Measurements from ENCODE around the gene PRRT2. TPM values are rescaled to one million over a fixed set of nuclear protein-coding genes. Genes with fewer than 3 reads are reported as not detected.

PRRT2 gene
- total RNA-seq, 4 donors from 2014 or later = 1.1 to 6.8 (median 3.7) TPM; not detected in 1

DNA sequence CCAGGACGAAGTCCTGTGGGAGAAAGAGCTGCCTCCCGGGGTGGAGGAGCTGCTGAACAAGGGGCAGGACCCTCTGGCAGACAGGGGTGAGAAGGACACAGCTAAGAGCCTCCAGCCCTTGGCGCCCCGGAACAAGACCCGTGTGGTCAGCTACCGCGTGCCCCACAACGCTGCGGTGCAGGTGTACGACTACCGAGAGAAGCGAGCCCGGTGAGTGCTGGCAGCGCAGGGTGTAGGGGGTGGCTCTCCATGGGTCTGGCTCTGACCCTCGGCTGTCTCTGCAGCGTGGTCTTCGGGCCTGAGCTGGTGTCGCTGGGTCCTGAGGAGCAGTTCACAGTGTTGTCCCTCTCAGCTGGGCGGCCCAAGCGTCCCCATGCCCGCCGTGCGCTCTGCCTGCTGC lies 29.6 kb downstream of the PRRT2 start:
- H3K27ac ChIP-seq = no peak overlapping the region
- no peaks in the 10 kb centered on the region for H3K27me3 ChIP-seq
- WGBS = 93% methylated on average over 20 of the region's 23 CpGs
- H3K9me3 ChIP-seq = no peaks in the 10 kb centered on the region
- H3K36me3 ChIP-seq = peaks cover 90% of the 10 kb centered on the region
- TF ChIP-seq, protein P1, sequence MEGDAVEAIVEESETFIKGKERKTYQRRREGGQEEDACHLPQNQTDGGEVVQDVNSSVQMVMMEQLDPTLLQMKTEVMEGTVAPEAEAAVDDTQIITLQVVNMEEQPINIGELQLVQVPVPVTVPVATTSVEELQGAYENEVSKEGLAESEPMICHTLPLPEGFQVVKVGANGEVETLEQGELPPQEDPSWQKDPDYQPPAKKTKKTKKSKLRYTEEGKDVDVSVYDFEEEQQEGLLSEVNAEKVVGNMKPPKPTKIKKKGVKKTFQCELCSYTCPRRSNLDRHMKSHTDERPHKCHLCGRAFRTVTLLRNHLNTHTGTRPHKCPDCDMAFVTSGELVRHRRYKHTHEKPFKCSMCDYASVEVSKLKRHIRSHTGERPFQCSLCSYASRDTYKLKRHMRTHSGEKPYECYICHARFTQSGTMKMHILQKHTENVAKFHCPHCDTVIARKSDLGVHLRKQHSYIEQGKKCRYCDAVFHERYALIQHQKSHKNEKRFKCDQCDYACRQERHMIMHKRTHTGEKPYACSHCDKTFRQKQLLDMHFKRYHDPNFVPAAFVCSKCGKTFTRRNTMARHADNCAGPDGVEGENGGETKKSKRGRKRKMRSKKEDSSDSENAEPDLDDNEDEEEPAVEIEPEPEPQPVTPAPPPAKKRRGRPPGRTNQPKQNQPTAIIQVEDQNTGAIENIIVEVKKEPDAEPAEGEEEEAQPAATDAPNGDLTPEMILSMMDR (IDR thresholded peaks at IDR 0.05) = no peak
- TF ChIP-seq POLR2A (IDR thresholded peaks at IDR 0.05) (no peak), POLR2AphosphoS5 (IDR thresholded peaks at IDR 0.05) (no peak), EP300 (IDR thresholded peaks at IDR 0.05) (no peak)
- no peak for DNase-seq (ENCODE audit: low spot score in 2 of 2)
- H3K4me1 ChIP-seq = no peaks in the 10 kb centered on the region
- no peak overlapping the region for H3K4me3 ChIP-seq

GRCh38 chr16:29842732-29843346 lies 30.8 kb downstream of the PRRT2 start:
- WGBS = 94% methylated on average over 9 of the region's 9 CpGs
- no peak for DNase-seq (ENCODE audit: low spot score in 2 of 2)
- H3K36me3 ChIP-seq = peaks cover 90% of the 10 kb centered on the region

GRCh38 chr16:29843931-29844330 lies 31.9 kb downstream of the PRRT2 start:
- Histone ChIP-seq H3K4me1 (no peaks in the 10 kb centered on the region), H3K4me3 (no peak overlapping the region), H3K9me3 (no peaks in the 10 kb centered on the region), H3K27me3 (no peaks in the 10 kb centered on the region), H3K27ac (no peak overlapping the region), H3K36me3 (peaks cover 85% of the 10 kb centered on the region)
- TF ChIP-seq POLR2AphosphoS5 (IDR thresholded peaks at IDR 0.05) (no peak), EP300 (IDR thresholded peaks at IDR 0.05) (no peak), POLR2A (IDR thresholded peaks at IDR 0.05) (no peak)
- TF ChIP-seq, protein P1 (IDR thresholded peaks at IDR 0.05) = no peak
- DNase-seq (ENCODE audit: low spot score in 2 of 2) = no peak
- WGBS = 91% methylated on average over 5 of the region's 8 CpGs

More at GRCh38 chr16:29842732-29843346, 30.8 kb downstream of the PRRT2 start:
- no peak overlapping the region for H3K4me3 ChIP-seq
- H3K27me3 ChIP-seq = no peaks in the 10 kb centered on the region
- TF ChIP-seq POLR2AphosphoS5 (IDR thresholded peaks at IDR 0.05) (no peak), POLR2A (IDR thresholded peaks at IDR 0.05) (no peak), EP300 (IDR thresholded peaks at IDR 0.05) (no peak)
- TF ChIP-seq, protein P1 (IDR thresholded peaks at IDR 0.05) = no peak
- H3K27ac ChIP-seq = no peak overlapping the region
- no peaks in the 10 kb centered on the region for H3K9me3 ChIP-seq
- H3K4me1 ChIP-seq = no peaks in the 10 kb centered on the region

- DNase-seq (ENCODE audit: low spot score in 2 of 2) = no peak
- Histone ChIP-seq H3K4me1 (peaks cover 5% of the 10 kb centered on the region), H3K27ac (no peak overlapping the region), H3K27me3 (no peaks in the 10 kb centered on the region), H3K4me3 (no peak overlapping the region), H3K36me3 (peaks cover 80% of the 10 kb centered on the region), H3K9me3 (no peaks in the 10 kb centered on the region)
- 86% methylated on average over 12 of the region's 28 CpGs for WGBS
- TF ChIP-seq EP300 (IDR thresholded peaks at IDR 0.05) (no peak), POLR2A (IDR thresholded peaks at IDR 0.05) (no peak), POLR2AphosphoS5 (IDR thresholded peaks at IDR 0.05) (no peak)
- TF ChIP-seq, protein P1 (IDR thresholded peaks at IDR 0.05) = no peak
Observed at GRCh38 chr16:29844575-29845331, 32.8 kb downstream of the PRRT2 start.

DNA sequence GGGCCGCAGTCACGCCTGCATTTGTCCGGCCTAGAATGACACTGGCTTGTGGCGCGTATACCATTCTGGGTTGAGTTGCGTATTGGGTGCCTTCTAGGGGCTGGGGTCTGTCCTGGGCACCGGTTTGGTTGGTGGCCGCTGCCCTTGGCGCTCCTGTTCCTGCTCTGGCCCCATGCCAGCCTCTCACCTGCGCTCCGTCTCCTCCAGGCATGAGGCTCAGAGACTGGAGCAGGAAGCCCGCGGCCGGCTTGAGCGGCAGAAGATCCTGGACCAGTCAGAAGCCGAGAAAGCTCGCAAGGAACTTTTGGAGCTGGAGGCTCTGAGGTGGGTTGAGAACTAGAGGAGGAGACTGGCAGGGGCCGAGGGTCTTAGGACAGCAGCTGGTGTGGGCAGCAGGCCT lies 33.7 kb downstream of the PRRT2 start:
- Histone ChIP-seq H3K27ac (no peak overlapping the region), H3K4me1 (peaks cover 5% of the 10 kb centered on the region), H3K9me3 (no peaks in the 10 kb centered on the region), H3K27me3 (no peaks in the 10 kb centered on the region), H3K4me3 (no peak overlapping the region), H3K36me3 (peaks cover 71% of the 10 kb centered on the region)
- 86% methylated on average over 18 of the region's 18 CpGs for WGBS
- DNase-seq (ENCODE audit: low spot score in 2 of 2) = no peak
- TF ChIP-seq EP300 (IDR thresholded peaks at IDR 0.05) (no peak), POLR2A (IDR thresholded peaks at IDR 0.05) (no peak), POLR2AphosphoS5 (IDR thresholded peaks at IDR 0.05) (no peak)
- TF ChIP-seq, protein P1 (IDR thresholded peaks at IDR 0.05) = no peak
